Heart right ventricle (tissue), 16 donors: ENCODE measurements around the gene KLHL29. TPM values are rescaled to one million over a fixed set of nuclear protein-coding genes. Genes with fewer than 3 reads are reported as not detected.

ENCODE experiments used
- ATAC-seq, 8 donors: fragments of 200-7000 bp; cut with Tn5 transposase; one replicate each; pipeline ENCODE4 v1.9.1; 2020; ENCODE audit warnings: mild to moderate bottlenecking in 8 of 8, moderate library complexity in 8 of 8, moderate number of reproducible peaks in 1 of 8
- DNase-seq, 2 donors: peaks; one replicate each; pipeline ENCODE4 v3.0.0-alpha.2; 2020
- H3K27ac ChIP-seq, 10 donors: fragments of 200-600 bp; sonication (generic) in 2 of 10; one replicate each; pipeline versions ENCODE4 v1.5.0 to v1.8.0; 2020 to 2022; ENCODE audit warnings: mild to moderate bottlenecking in 3 of 10
- H3K27me3 ChIP-seq, 7 donors: fragments of 200-600 bp; one replicate each; pipeline ENCODE4 v1.8.0; 2021 to 2022; ENCODE audit warnings: mild to moderate bottlenecking in 2 of 7
- H3K36me3 ChIP-seq, 9 donors: fragments of 200-600 bp; sonication (generic) in 1 of 9; one replicate each; pipeline versions ENCODE4 v1.5.0 to v1.8.0; 2020 to 2022; ENCODE audit warnings: mild to moderate bottlenecking in 2 of 9
- H3K4me1 ChIP-seq, 9 donors: fragments of 200-600 bp; sonication (generic) in 1 of 9; one replicate each; pipeline versions ENCODE4 v1.5.0 to v1.8.0; 2020 to 2022; ENCODE audit warnings: mild to moderate bottlenecking in 4 of 9
- H3K4me3 ChIP-seq, 10 donors: fragments of 200-600 bp; sonication (generic) in 2 of 10; one replicate each; pipeline versions ENCODE4 v1.5.0 to v1.8.0; 2020 to 2022; ENCODE audit warnings: mild to moderate bottlenecking in 7 of 10, moderate library complexity in 2 of 10
- H3K9me3 ChIP-seq, 11 donors: fragments of 200-600 bp in 10 of 11; sonication (generic) in 2 of 11; one replicate each; pipeline versions ENCODE4 v1.5.0 to v1.8.0; 2013 to 2022; ENCODE audit warnings: mild to moderate bottlenecking in 2 of 11, control low read depth in 1 of 11, moderate library complexity in 1 of 11
- WGBS, 2 donors: extraction: QIAGEN DNeasy Blood & Tissue Kit; methylation state at CpG; one replicate each; pipeline ENCODE4 v1.1.7; 2013; ENCODE audit warnings: inconsistent platforms in 1 of 2; 5-methylcytosine and 5-hydroxymethylcytosine counted together
- intact Hi-C, 10 donors: fragments of 100-400 bp; cut with DNase I; formaldehyde crosslinking; loops; one replicate each; pipeline versions ENCODE4 v1.11.1 to v1.14.2; 2022
- polyA plus RNA-seq, 2 donors: library from polyadenylated mRNA; stranded (reverse); fragments of 200-250 nt; gene quantifications; one replicate each; pipeline ENCODE4 v1.2.3, GENCODE V29; 2013
- total RNA-seq, 10 donors: library from RNA; stranded (reverse); fragmentation: NEBNext Ultra II Directional in 3 of 10; extraction: Animal tissue kit (Norgen Biotek cat#: 25700) in 3 of 10; gene quantifications; one replicate each; pipeline versions ENCODE4 v1.2.1 to v1.2.4, GENCODE V29; 2021 to 2023
- TF ChIP-seq, protein P1 (sequence below), 9 donors: fragments of 200-600 bp; sonication (generic) in 2 of 9; IDR thresholded peaks; one replicate each; pipeline versions ENCODE4 v1.5.0 to v1.8.0; 2021 to 2022; ENCODE audit warnings: antibody characterized with exemption in 9 of 9, mild to moderate bottlenecking in 5 of 9, moderate library complexity in 1 of 9
- donor health status: Arrhythmogenic right ventricular cardiomyopathy.
- donor health status: ischemic (EF 13 %, LVEDD 7.1; RV severe dilation, severe dysfunction).
- donor health status: healthy with polysubstance abuse.
- donor health status: DM: no; HTN: yes; CAD: no.
- donor health status: DM: no; HTN: no; CAD: no.
- donor health status: ischemic (EF 25% LVEDD 6.9; RV normal size, moderate dysfunction).
- donor health status: ischemic (EF 25% LVEDD 5.7; RV mildly dilated, moderate dysfunction).
- donor health status: healthy.
- donor health status: DM: yes; HTN: yes; CAD: no.
- donor health status: Ischemic cardiomyopathy.
- donor health status: ischemic (EF 35%, LVEDD 5.7; RV mildly dilated, moderate dysfunction).
- donor health status: nonischemic (EF 11% LVEDD 7.7; RV severe dilation, severe dysfunction).
- donor health status: DM: yes; HTN: yes; CAD: no.
- donor health status: PGD.
- donor health status: ischemic (EF 29% LVEDD 5.4; RV normal size, mild dysfunction).
- donor health status: nonischemic (EF 23%, LVEDD 6.1; RV moderate dilation, normal function).

Gene KLHL29
- total and polyA plus RNA-seq, 12 donors = 0.71 to 1.5 (median 1.0) TPM

DNA sequence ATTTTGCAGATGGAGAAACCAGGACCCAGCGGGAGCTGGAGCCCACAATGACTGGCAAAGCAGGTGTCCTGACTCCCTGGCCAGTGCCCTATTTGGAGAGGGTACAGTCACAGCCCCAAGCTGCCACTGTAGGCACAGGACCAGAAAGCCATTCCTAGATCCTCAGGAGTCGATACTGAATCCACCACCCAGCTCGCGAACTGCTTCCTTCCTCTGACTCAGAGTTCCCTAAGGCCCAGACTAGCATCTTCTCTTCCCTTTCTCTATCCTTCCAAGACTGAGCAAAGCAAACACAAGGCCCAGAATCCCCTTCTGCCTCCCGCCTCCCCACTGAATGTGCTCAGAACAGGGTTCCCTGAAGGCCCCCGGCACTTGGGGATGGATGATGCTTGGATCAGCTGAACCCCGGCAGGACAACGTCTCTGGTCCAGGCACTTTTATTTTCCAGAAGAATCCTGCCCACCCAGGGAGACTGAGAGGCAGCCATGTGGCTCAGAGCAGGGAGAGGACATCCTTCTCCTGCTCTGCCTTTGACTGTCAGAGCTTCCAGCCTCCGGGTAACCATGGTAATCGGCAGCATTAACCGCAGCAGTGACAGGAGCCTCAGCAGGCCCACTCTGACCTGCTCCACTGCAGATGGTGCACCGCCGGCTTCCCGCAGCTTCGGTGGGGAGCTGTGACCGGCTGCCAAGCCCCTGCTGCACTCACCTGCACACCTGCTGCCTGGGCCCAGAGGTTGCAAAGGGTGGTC lies 34.8 kb upstream of the KLHL29 start:
- Histone ChIP-seq H3K4me3 (no peak overlapping the region), H3K27ac (peak overlapping the region in 1 of 10 donors; percentile 0), H3K4me1 (peaks cover 0 to 23% (median 11%) of the 10 kb centered on the region in 9 donors), H3K36me3 (no peaks in the 10 kb centered on the region), H3K27me3 (peaks cover 0 to 24% (median 15%) of the 10 kb centered on the region in 7 donors), H3K9me3 (no peaks in the 10 kb centered on the region)
- no peak for DNase-seq
- WGBS, 2 donors = 84 to 91% methylated on average over 16 of the region's 16 CpGs
- ATAC-seq = peak in 1 of 8 donors; percentile 9
- TF ChIP-seq, protein P1, sequence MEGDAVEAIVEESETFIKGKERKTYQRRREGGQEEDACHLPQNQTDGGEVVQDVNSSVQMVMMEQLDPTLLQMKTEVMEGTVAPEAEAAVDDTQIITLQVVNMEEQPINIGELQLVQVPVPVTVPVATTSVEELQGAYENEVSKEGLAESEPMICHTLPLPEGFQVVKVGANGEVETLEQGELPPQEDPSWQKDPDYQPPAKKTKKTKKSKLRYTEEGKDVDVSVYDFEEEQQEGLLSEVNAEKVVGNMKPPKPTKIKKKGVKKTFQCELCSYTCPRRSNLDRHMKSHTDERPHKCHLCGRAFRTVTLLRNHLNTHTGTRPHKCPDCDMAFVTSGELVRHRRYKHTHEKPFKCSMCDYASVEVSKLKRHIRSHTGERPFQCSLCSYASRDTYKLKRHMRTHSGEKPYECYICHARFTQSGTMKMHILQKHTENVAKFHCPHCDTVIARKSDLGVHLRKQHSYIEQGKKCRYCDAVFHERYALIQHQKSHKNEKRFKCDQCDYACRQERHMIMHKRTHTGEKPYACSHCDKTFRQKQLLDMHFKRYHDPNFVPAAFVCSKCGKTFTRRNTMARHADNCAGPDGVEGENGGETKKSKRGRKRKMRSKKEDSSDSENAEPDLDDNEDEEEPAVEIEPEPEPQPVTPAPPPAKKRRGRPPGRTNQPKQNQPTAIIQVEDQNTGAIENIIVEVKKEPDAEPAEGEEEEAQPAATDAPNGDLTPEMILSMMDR (IDR thresholded peaks at IDR 0.05) = no peak
- intact Hi-C loops = loop anchor here in 2 of 10 donors (5.0 to 10.0 kb wide), 2 partner anchors 443 to 445 kb away; no protein-coding TSS in a partner anchor

DNA sequence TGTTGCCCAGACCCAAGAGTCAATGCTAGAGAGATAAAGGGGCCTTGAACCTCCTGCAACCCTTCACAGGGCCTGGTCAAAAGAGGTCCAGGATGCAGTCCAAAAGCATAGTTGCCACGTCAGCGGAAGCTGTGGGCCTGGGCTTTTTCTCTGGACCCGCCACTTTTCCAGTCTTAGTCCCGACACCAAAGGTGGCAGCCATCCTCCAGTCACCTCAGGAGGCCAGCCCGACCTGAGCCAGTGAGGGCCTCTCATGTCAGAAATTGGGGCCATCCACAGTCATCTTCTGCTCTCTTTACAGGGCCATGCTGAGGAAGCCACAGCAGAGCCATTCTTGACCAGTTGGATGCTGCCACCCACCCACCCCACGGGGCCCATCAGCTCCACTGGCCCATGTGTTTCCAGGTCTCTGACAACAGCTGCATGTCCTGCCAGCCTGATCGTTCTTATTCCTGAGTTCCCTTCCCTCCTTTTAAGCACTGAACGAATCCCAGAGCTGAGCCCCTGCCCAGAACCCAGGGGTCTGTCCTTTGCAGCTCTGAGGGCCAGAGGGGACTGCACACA lies 34.1 kb upstream of the KLHL29 start:
- H3K9me3 ChIP-seq = no peaks in the 10 kb centered on the region
- H3K4me1 ChIP-seq = peaks cover 0 to 23% (median 11%) of the 10 kb centered on the region in 9 donors
- peak overlapping the region in 6 of 10 donors; percentile 0 to 73 (median 26) for H3K27ac ChIP-seq
- DNase-seq (no peak), ATAC-seq (peak in 2 of 8 donors; percentile 3 to 8)
- H3K36me3 ChIP-seq = no peaks in the 10 kb centered on the region
- intact Hi-C loops = loop anchor here in 2 of 10 donors (5.0 to 10.0 kb wide), 2 partner anchors 444 to 446 kb away; no protein-coding TSS in a partner anchor
- peak overlapping the region in 1 of 10 donors; percentile 13 for H3K4me3 ChIP-seq
- TF ChIP-seq, protein P1 (IDR thresholded peaks at IDR 0.05) = no peak
- peaks cover 0 to 22% (median 15%) of the 10 kb centered on the region in 7 donors for H3K27me3 ChIP-seq
- 82 to 83% methylated on average over 8 of the region's 8 CpGs for WGBS, 2 donors

DNA sequence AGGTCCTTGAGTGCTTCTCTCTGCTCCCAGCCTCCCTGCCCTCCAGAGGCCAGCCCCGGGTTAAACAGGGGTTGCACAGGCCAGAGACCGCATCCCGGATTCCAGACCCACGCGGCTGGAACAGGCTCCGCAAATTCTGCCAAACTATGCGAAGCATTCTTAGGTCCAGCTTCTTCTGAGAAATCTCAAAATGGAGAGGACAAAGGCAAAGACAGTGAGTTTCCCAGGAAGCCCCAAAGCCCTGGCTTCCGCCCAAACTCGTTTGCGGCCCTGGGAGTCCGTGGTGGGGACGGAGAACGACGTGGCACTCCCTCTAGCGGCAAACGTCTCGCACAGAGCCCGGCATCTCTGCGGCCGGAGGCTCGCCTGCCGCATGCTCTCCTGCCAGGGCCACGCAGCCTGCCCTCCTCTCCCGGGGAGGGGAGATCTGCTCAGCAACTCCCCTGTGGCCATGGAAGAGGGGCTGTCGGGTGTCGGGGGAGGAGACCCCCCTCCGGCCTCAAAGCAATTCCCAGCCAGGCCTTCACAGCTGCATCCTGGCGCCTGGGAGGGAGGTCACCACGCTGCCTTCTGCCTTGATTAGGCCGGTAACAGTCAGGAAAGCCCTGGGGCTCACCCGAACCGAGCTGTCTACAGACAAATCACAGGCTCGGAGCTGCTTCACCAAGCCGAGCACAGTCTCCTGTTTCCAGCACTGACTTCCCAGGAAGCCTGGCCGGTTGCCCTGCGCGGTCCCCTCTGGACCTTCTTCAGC lies 33.4 kb upstream of the KLHL29 start:
- TF ChIP-seq, protein P1 (IDR thresholded peaks at IDR 0.05) = peak; percentile 67 to 95 (median 88)
- DNase-seq (peak; percentile 87 to 90), ATAC-seq (peak; percentile 93 to 97 (median 94))
- Histone ChIP-seq H3K4me1 (peaks cover 0 to 23% (median 11%) of the 10 kb centered on the region in 9 donors), H3K9me3 (no peaks in the 10 kb centered on the region), H3K27me3 (peaks cover 0 to 22% (median 15%) of the 10 kb centered on the region in 7 donors), H3K4me3 (peak overlapping the region in 4 of 10 donors; percentile 8 to 23 (median 15)), H3K27ac (peak overlapping the region in 8 of 10 donors; percentile 12 to 73 (median 50)), H3K36me3 (no peaks in the 10 kb centered on the region)
- intact Hi-C loops = loop anchor here in 2 of 10 donors (5.0 to 10.0 kb wide), 2 partner anchors 444 to 447 kb away; no protein-coding TSS in a partner anchor
- WGBS, 2 donors = 13% methylated on average over 37 of the region's 37 CpGs

DNA sequence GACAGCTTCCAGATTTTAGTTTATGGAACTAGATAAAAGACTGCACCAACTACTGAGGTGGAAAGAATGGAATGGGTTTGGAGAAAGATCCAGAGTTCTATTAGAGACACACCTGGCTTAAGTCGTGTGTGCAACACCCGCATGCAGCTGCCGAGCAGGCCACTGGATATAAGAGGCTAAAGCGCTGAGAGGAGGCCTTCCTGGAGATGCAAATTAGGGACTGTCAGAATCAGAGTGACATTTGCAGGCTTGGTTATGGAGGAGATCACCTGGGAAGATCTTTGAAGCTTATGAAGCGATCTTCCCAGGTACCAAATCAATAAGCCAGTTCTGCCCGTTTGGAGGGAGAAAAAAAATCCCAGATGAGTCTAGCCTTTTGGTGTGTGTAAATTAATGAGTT lies 30.4 kb upstream of the KLHL29 start:
- H3K9me3 ChIP-seq = no peaks in the 10 kb centered on the region
- H3K36me3 ChIP-seq = no peaks in the 10 kb centered on the region
- no peak overlapping the region for H3K27ac ChIP-seq
- TF ChIP-seq, protein P1 (IDR thresholded peaks at IDR 0.05) = no peak
- intact Hi-C loops = loop anchor here in 2 of 10 donors (5.0 to 10.0 kb wide), 2 partner anchors 447 to 450 kb away; no protein-coding TSS in a partner anchor
- H3K4me3 ChIP-seq = no peak overlapping the region
- WGBS, 2 donors = 94 to 96% methylated on average over 6 of the region's 6 CpGs
- H3K27me3 ChIP-seq = peaks cover 0 to 20% (median 16%) of the 10 kb centered on the region in 7 donors
- no peak for ATAC-seq
- peaks cover 0 to 23% (median 11%) of the 10 kb centered on the region in 9 donors for H3K4me1 ChIP-seq
- no peak for DNase-seq
